Adrenal gland (tissue), 5 donors: ENCODE measurements around the gene SEMA4F.
"Not testable (repeated sequence)": the region's sequence is repeated elsewhere in the genome, so short reads cannot be mapped to it uniquely, and the experiment has no call there.

ENCODE experiments used
- CTCF ChIP-seq, 6 experiments: fragments of 450-650 bp in 4 of 6; fragments of 200-600 bp in 2 of 6; sonication (generic) in 1 of 6; IDR thresholded peaks; 1 replicate in 5 of 6; 2 replicates in 1 of 6; pipeline versions ENCODE4 v1.5.1 to v1.8.0; 2016 to 2021; ENCODE audit warnings: antibody characterized with exemption in 6 of 6, mild to moderate bottlenecking in 2 of 6, moderate library complexity in 1 of 6
- POLR2A ChIP-seq, 2 donors: fragments of 450-650 bp; IDR thresholded peaks; one replicate each; pipeline ENCODE4 v1.6.1; 2017; ENCODE audit warnings: antibody characterized with exemption in 2 of 2, mild to moderate bottlenecking in 2 of 2, moderate library complexity in 1 of 2
- donor health status: DM: no; HTN: no; CAD: no.

- TF ChIP-seq CTCF, POLR2A (IDR thresholded peaks at IDR 0.05): not testable (repeated sequence)
Measured at GRCh38 chr2:74630454-74630853, 23.6 kb upstream of the SEMA4F start.
